SHP77 (cell line): ENCODE measurements around the gene KRT76.

Experiments
- DNase-seq, 2 experiments: peaks; one replicate each; lab custom pipeline; 2025; lab: John Stamatoyannopoulos, UW

Gene KRT76

GRCh38 chr12:52730383-52730782 is 46.8 kb downstream of the KRT76 start:
- DNase-seq = no peak

- DNase-seq = no peak
Measured at GRCh38 chr12:52729147-52729546, 48.0 kb downstream of the KRT76 start.

- no peak for DNase-seq
Measured at GRCh38 chr12:52728374-52728773, 48.8 kb downstream of the KRT76 start.

GRCh38 chr12:52727037-52727436 is 50.1 kb downstream of the KRT76 start:
- no peak for DNase-seq

GRCh38 chr12:52726451-52726850 is 50.7 kb downstream of the KRT76 start:
- DNase-seq = no peak

GRCh38 chr12:52724384-52724783 is 52.8 kb downstream of the KRT76 start:
- no peak for DNase-seq

GRCh38 chr12:52722680-52723079 is 54.5 kb downstream of the KRT76 start:
- DNase-seq = no peak

GRCh38 chr12:52721838-52722470 is 55.2 kb downstream of the KRT76 start:
- no peak for DNase-seq

- DNase-seq = no peak
Measured at GRCh38 chr12:52720365-52720886, 56.7 kb downstream of the KRT76 start.
